ENCODE data around the gene TMEM132C.

The TMEM132C gene

GRCh38 chr12:128612150-128612850 is 345.3 kb downstream of the TMEM132C start:
- DNase-seq (ENCODE audit: low spot score): no peak

DNA sequence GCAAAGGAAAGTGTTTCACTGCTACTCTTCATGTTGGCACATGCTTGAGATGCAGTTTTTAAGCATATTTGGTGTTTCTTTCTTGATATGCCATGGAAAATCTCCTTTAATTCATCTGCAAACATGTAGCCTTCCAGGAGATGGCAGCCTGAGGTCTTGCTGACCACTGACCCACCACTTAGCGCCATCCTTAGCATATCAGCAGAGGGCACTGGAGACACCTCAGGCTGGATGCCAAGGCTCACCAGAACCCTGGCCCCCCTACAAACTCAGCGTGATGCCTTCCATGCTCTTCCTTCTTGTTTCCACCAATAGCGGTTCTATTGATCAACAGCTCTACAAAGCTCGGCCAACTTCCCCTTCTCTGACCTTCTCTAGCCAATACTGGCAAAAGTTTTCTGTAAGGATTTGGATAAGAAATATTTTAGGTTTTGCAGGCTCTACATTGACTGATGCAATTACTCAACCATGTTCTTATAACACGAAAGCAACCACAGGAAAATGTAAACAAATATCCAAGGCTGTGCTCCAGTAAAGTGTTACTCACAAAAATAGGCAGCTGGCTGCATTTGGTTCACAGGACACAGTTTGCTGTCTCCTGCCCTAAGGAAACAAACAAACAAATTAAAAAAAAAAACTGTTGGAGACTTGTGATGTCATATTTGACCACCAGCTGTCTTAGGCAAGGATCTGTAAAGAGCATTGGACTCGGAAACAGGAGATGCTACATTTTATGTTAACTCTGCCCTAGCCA is 347.0 kb downstream of the TMEM132C start:
- no peak for DNase-seq (ENCODE audit: low spot score)

DNA sequence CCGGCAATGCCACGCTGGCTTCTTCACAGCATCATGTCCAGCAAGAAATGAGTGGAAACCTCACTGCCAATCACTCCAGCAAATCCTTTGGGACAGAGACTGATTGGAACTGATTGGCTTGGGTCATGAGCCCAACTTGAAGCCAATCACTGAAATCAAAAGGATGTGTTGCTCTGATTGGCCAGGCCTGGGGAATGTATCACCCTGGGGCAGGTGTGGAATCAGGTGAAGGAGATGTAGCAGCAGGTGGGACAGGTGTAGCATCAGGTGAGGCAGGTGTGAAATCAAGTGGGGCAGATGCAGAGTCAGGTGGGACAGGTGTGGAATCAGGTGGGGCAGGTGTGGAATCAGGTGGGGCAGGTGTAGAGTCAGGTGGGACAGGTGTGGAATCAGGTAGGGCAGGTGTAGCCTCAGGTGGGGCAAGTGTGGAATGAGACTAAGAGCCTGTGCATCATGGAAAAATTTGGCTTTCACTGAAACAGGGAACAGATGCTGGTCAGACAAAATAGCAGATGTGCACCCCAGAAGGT is 350.4 kb downstream of the TMEM132C start:
- DNase-seq (ENCODE audit: low spot score): no peak

DNA sequence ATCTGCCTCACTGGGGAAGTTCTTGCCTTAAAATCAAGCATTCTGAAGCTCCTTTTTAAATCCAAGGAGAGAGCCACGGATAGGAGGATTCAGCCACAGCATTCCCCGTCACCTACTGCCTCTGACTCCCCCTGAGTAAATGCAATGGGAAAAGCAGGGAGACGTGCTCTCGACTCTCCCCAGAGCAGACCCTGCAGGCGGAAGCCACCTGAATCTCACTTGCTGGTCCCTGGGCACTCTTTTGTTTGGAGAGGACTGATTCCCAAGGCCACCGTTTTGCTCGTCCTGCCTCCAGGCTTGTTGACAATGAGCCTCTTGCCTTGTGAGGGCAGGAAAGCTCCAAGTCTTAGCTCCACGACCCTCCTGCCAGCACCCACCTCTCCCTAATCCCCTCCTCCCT is 352.3 kb downstream of the TMEM132C start:
- no peak for DNase-seq (ENCODE audit: low spot score)

GRCh38 chr12:128621304-128621703 is 354.3 kb downstream of the TMEM132C start:
- DNase-seq (ENCODE audit: low spot score): no peak

GRCh38 chr12:128623748-128624147 is 356.8 kb downstream of the TMEM132C start:
- no peak for DNase-seq (ENCODE audit: low spot score)

GRCh38 chr12:128626808-128627320 is 359.9 kb downstream of the TMEM132C start:
- DNase-seq (ENCODE audit: low spot score): no peak

DNA sequence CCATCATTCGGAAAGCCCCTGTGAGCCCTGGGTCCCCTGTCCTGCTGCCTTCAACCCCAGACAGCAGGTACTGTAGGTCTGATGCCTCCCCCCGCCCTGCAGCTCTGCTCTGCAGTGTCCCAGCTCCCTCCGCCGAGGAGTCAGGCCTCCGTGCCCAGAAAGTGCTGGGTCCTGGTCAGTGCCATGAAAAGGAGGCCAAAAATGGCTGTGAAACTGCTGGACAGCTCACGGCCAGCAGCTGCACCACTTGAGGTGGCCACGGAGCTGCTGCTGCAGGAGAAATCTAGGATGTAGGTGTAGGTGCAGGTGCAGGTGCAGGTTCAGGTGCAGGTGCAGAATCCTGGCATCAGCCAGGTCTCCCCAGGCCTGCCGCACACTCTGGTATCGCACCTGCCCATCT is 360.7 kb downstream of the TMEM132C start:
- DNase-seq (ENCODE audit: low spot score): no peak

DNA sequence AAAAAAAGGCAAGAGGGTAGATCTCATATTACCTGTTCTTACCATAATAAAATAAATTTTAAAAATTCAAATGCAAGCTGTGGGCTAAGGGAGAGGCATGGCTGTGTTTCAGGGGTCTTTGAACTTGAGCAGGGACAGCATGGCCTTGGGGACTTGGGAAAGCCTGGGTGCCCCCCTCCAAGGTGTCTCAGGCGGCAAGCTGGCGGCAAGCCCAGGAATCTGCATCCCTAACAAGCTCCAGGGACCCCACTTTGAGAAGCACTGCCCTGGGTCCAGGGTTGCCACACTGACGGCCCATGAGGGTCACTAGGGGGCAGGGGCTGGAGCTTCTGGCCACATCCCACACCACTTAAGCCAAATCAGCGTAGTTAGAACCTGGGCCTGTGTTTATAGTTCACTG is 363.0 kb downstream of the TMEM132C start:
- DNase-seq (ENCODE audit: low spot score): no peak

DNA sequence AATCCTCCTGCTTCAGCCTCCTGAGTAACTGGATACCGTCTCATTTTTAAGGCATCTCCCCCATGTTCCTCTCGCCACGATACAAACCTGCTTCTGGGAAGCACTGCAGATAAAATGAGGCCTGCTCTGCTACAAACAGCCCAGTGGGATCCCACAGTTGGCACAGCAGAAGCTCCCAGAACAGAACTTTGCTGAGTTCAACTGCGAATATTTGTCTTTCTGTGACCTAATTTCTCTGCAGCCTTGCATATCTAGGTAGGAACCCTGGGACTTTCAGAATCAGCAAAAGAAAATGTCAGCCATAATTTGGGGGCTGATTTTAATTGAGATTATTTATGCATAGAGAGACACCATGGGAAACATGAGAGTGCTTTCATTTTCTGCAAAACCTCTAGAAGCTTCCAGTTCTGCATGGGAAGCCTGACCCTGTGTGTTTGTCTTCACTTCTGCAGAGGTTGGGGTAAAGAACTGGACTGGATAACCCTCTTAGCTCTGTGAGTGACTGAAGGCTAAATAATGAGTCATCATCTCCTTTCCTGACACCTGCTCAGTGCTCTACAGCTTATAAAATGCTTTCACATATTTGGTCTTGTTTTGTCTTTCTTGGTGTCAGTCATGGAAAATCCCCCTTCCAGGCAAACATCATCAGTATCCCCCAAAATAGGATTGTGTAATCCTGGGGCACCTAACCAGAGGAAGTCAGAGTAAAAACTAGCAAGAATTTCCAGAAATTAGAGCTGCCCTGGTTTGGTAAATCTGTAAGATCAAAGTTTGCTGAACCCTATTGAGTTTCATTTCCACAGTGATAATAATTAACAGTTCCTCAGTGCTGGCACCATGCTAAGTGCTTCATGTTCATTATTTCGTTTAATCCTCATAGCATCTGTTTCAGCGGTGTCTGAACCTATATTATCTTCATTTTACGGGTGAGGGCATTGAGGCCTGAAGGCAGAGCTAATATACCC is 371.0 kb downstream of the TMEM132C start:
- no peak for DNase-seq (ENCODE audit: low spot score)

GRCh38 chr12:128639089-128639488 is 372.1 kb downstream of the TMEM132C start:
- DNase-seq (ENCODE audit: low spot score): no peak

DNA sequence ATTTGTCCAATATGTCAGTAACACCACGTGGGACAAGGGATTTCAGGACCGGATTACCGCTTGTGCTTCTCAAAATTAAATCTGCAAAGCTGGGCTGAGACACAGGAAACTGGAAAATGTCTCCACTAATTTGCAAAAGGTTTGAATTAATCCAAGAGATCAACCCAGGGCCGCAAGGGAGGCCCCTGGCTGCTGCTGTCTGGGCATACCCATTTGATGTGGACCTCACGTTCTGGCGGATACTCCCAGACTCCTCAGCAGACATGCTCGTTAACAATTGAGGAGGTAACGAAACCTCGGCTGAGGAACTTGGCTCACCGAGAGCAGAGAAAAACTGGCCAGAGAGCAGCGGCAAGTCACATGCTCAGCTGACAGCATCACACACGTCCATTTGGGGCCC is 376.2 kb downstream of the TMEM132C start:
- no peak for DNase-seq (ENCODE audit: low spot score)

DNA sequence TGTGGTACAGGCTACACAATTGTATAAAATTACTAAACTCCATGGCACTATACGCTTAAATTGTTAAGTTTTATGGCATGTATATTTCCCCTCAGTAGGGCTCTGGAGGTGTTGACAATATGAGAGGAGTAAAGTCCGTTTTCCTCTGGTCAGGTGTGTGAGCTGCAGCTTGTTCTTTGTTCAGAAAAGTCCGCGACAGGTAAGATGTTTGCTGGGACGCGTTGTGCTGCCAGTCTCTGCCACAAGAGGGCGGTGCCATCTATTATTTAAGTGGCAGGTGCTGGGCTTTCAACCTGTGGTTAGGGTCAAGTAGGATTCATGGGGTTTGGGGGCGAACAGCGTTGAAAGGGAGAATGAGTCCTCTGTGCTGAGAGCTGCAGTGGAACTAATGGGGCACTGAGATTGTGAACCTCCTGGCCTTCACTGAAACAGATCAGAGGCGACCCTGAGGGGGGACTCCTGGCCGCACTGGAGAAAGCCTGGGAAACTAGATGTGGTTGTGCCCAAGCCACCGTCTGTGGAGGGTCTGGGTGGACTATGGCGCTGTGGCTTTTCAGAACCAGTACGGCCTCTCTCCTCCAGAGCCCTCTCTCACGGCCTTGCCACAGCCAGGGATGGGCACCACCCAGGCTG is 377.8 kb downstream of the TMEM132C start:
- DNase-seq (ENCODE audit: low spot score): peak; percentile 19

DNA sequence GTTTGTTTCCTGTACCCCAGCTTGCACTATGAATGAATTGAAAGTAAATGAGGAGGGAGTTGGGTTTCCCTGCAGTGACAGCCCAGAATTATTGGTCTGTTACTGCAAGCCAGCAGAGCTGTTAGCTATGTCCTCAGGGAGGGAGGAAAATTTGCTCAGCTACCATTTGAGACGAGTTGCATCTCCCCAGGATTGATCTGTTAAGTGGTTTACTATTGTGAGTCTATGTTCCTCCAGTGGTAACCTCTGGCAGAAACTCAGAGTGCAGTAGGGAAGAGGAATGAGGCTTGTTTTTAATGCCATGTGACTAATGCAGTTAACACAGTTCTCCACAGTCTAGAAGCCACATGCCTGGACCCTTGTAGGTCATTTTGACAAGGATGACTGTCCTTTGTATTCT is 382.9 kb downstream of the TMEM132C start:
- DNase-seq (ENCODE audit: low spot score): no peak

GRCh38 chr12:128652136-128652751 is 385.3 kb downstream of the TMEM132C start:
- DNase-seq (ENCODE audit: low spot score): no peak

- no peak for DNase-seq (ENCODE audit: low spot score)
Observed at GRCh38 chr12:128654468-128654867, 387.5 kb downstream of the TMEM132C start.

GRCh38 chr12:128657378-128657777 is 390.4 kb downstream of the TMEM132C start:
- DNase-seq (ENCODE audit: low spot score): no peak

DNA sequence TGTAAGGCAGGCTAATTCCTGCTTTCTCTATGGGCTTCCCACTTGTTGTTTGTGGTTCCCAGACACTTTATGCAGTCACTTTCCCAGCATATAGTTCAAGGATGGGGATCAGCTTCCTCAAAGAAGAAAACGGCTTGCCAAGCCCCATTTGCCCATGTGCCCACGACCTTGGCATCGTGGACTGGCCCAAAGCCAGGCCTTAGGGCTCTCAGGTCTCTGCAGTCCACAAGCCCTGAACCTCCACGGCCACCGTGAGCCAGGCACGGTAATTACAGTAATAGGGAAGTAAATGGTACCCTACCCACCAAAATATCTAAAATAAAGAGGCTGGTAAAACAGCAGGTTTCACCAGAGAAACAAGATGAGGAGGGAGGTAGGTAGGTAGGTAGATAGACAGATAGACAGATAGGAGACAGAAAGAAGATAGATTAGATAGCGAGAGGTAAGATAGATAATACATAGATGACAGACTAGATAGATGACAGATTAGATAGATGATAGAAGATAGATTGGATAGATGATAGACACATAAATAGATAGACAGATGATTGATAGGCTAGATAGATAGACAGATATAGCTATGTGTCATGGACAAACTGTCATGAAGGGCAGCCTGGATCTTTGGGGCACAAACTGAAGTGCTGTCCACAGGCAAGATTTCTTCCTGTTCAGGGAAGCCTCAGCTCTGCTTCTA is 393.7 kb downstream of the TMEM132C start:
- DNase-seq (ENCODE audit: low spot score): no peak

- DNase-seq (ENCODE audit: low spot score): no peak
Observed at GRCh38 chr12:128661226-128661569, 394.2 kb downstream of the TMEM132C start.

GRCh38 chr12:128662101-128662500 is 395.1 kb downstream of the TMEM132C start:
- DNase-seq (ENCODE audit: low spot score): no peak

DNA sequence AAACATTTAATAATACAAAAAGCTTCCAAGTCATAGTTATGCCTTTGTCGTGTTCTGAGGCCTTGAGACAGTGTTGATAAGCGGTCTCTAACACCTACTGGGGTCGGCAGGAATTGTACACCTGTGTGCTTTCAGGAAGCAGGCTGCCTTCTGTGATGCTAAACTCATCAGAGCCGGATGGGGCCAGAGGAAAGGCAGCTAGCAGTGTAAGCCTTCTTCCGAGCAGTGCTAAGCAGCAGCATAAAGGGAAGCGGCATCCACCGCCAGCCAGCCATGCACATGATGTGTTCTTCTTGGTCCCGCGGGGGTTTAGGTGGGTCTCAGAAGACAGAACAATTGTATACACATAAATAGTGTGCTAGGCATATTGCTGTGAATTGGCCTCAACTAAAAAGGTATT is 397.5 kb downstream of the TMEM132C start:
- no peak for DNase-seq (ENCODE audit: low spot score)

Measured in activated CD4-positive, alpha-beta T cell treated with anti-CD3 and anti-CD28 coated beads, Interleukin-2, Interleukin-4, amounts not matched to agents 100 ng/mL and 50 ng/mL, durations not matched to agents 16 hours and 8 hours (primary cell).